LNCAP (cell line): ENCODE results near the gene GRID1.

Experiments
- TF ChIP-seq, protein P1 (sequence below): fragments of 450-650 bp; IDR thresholded peaks from 2 replicates; pipeline ENCODE4 v1.5.1; 2017; ENCODE audit warnings: mild to moderate bottlenecking

Gene GRID1

DNA sequence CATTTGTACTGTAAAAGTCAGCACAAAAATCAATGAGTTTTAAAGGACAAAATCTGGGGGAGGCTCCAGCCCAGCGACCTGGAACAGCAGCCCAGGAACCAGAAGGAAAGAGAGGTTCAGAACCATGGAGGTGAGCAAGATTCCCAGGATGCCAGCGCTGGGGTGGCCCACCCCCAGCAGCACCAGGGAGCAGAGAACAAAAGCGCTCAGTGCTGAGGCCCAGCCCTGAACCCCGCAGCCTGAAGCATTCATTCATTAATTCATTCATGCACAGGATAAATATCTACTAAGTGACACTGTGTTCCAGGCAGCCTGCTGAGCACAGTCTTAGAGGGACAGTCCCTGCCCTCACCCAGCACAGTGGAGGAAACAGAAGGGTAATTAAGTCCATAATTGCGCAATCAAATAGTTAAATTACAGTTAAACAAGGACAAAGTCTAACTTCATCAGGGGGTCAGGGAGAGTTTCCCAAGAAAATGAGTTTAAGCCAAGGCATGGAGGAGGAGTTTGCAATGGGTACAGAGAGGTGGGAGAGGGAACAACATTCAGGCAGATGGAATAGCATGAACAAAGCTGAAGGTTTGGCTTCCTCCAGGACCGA is 202.3 kb downstream of the GRID1 start:
- TF ChIP-seq, protein P1, sequence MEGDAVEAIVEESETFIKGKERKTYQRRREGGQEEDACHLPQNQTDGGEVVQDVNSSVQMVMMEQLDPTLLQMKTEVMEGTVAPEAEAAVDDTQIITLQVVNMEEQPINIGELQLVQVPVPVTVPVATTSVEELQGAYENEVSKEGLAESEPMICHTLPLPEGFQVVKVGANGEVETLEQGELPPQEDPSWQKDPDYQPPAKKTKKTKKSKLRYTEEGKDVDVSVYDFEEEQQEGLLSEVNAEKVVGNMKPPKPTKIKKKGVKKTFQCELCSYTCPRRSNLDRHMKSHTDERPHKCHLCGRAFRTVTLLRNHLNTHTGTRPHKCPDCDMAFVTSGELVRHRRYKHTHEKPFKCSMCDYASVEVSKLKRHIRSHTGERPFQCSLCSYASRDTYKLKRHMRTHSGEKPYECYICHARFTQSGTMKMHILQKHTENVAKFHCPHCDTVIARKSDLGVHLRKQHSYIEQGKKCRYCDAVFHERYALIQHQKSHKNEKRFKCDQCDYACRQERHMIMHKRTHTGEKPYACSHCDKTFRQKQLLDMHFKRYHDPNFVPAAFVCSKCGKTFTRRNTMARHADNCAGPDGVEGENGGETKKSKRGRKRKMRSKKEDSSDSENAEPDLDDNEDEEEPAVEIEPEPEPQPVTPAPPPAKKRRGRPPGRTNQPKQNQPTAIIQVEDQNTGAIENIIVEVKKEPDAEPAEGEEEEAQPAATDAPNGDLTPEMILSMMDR: no peak

DNA sequence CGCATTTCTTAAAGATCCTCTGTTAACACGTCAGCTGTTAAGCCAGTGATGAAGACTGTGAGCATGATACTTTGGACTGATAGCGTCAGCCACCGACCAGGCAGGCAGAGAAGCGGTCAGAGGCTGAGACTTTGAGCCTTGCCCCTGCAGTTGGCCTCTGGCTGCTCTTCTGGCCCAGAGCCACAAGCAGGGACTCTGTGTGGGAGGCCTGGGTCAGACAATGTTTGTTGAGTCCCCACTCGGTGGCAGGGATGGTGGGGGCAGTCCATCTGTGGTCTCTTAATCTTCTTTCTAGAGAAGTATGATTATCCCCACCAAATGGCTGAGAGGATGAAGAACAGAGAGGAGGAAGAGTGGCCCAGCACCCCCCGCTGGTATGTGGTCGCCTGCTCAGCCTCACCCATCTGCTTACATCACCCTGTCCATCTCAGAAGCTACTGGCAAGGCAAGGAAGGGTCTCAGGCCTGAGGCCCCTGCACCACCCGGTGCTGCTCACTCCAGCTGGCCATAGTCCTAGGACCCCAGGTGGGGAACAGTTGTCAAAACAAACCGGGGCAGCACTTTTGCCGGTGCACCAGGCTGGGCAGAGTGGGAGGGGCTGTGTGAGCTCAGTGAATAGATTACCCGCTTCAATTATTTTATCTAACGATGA is 202.9 kb downstream of the GRID1 start:
- TF ChIP-seq, protein P1: no peak

DNA sequence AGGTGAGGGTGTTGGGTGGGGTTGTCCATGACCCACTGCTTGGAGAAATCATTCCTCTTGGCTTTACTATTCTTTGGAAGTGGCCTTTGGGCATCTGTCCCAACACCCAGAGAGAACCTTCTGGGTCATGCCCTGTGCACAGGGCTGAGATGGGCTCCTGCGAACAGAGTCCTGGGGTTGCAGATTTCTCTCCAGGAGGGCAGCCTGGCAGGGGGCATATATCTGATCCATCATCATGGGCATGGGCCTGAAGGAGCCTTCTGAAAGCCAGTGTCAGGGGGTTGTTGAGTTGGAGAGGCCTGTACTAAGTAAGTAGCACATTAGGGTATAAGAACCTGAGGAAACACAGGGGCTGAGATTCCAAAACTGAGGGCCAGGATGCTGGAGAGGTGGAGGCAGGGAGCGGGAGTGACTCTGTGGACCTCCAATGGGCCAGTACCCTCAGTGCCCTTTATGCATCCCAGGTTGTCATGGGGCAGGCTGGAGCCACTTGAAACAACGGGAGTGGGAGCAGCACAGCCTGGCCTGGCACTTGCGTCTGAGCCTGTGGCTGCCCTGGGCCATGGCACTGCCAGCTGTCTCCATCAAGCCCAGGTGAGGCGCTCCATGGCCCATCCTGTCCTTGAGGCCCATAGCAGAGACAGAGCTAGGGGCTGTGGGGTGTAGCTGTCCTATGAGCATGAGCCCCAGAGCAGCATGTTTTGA is 203.7 kb downstream of the GRID1 start:
- TF ChIP-seq, protein P1: no peak

GRCh38 chr10:86162036-86162435 is 204.6 kb downstream of the GRID1 start:
- TF ChIP-seq, protein P1: no peak

DNA sequence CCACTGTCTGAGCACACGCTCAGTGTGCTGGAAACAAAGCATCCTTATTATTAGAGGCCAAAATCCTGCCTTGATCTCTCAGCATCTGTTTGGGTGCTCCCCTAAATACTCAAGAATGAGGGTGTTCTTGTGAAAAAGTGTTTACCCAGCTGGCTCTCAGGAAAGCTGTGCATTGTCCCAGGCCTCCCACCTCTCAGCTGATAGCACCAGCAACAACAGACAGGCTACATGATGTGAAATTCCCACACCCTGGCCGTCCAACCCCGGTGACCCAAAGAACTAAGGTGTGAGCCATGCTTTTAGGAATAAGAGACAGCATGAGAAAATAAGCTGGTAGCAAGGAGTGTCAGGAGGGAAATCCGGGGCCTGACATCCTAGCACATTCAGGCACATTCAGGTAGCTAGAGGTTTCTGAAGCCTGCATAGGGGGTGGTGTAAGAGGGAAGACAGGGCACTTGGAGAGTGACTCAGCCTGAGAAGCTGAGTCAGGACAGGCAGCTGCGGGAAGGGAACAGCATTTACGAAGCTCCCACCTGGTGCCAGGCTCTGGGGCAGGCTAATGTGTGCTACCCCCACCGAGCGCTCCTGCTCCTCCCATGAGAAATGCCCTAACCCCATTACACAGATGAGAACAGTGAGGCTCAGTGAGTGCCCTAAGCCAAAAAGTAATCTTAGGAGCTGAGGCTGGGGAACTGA is 205.6 kb downstream of the GRID1 start:
- TF ChIP-seq, protein P1: no peak

- TF ChIP-seq, protein P1: no peak
These were observed 206.8 kb downstream of the GRID1 start for GRCh38 chr10:86159797-86160196.

DNA sequence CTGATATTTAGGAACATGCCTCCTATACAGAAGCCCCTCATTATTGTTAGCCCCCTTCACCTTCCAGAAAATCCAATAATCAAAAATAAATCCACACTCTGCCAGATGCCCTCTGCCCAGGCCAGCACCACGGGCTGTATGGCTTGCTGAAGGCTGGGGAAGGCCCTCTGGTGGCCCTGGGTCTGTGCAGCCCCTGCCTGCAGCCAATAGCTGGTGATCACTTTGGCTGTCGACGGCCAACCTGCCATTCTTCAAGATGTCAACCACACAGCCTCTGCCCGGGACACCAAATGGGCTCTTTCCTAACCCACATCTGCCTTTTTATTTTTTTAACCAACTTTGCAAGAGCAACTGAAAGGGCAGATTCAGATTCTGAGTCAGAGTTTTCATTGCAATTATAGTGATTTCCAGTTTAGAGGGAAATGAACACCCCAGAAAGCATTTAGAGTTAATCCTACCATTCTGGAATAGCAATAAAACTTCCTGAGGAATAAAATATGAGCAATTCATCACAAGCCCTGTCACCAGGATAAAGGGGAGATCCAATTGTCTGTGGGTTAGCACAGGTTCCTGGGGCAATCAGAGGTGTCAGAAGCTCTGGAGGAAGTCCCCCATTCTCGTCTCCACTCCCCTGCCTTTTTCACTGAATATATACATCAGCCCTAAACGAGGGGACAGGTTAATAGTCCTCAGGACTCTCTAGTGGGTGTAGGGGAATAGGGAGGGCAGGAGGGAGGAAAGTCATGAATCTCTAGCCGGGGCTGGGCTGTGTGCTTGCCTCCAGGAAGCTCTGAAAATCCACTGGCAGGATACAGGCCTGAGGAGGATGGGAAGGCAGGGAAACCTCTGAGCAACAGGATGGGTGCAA is 211.3 kb downstream of the GRID1 start:
- TF ChIP-seq, protein P1: no peak
